Cardiac muscle cell (in vitro differentiated cells and primary cell): ENCODE measurements around the gene CTIF. TPM values are rescaled to one million over a fixed set of nuclear protein-coding genes. Genes with fewer than 3 reads are reported as not detected.

Experiments
- DNase-seq, 2 donors: peaks; one replicate each; pipeline versions ENCODE4 v3.0.0 to v3.0.0-alpha.2; 2010 to 2017; ENCODE audit warnings: low read depth in 1 of 2, low spot score in 1 of 2
- H3K27ac ChIP-seq: fragments of 200-600 bp; sonication (generic); 2 replicates; pipeline ENCODE4 v1.5.1; 2016
- H3K27me3 ChIP-seq: fragments of 200-600 bp; sonication (generic); 2 replicates; pipeline ENCODE4 v1.6.0; 2016; ENCODE audit warnings: control low read depth
- H3K36me3 ChIP-seq: fragments of 200-600 bp; sonication (generic); 2 replicates; pipeline ENCODE4 v1.5.1; 2016; ENCODE audit warnings: control low read depth
- H3K4me1 ChIP-seq: fragments of 200-600 bp; sonication (generic); 2 replicates; pipeline ENCODE4 v1.8.1; 2017; ENCODE audit warnings: low read depth, mild to moderate bottlenecking, mixed run types
- H3K4me3 ChIP-seq: fragments of 200-600 bp; sonication (generic); 2 replicates; pipeline ENCODE4 v1.5.1; 2016; ENCODE audit warnings: mild to moderate bottlenecking
- H3K9me3 ChIP-seq: fragments of 200-600 bp; sonication (generic); 2 replicates; pipeline ENCODE4 v1.5.1; 2017; ENCODE audit warnings: low read depth, mild to moderate bottlenecking, control low read depth
- CTCF ChIP-seq: IDR thresholded peaks from 2 replicates; pipeline ENCODE4 v1.5.1; 2012; ENCODE audit warnings: low read depth, mild to moderate bottlenecking, low read length
- polyA plus RNA-seq: library from polyadenylated mRNA; unstranded; fragments of >200 nt; fragmentation: Nextera tagmentation; extraction: Ambion mirVana; gene quantifications from 2 replicates; pipeline ENCODE4 v1.2.1, GENCODE V29; 2016
- total RNA-seq: library from RNA; depleted of rRNA; stranded (reverse); fragments of >200 nt; gene quantifications from 2 replicates; pipeline ENCODE4 v1.2.3, GENCODE V29; 2016

Gene CTIF
- total and polyA plus RNA-seq, 2 experiments from 2014 or later, result 16.5 to 22.0 TPM

- no peak overlapping the region for H3K27ac ChIP-seq
- DNase-seq, result no peak
- no peaks in the 10 kb centered on the region for H3K36me3 ChIP-seq
- peaks cover 56% of the 10 kb centered on the region for H3K4me1 ChIP-seq
- TF ChIP-seq CTCF, result no peak
- H3K27me3 ChIP-seq, result no peaks in the 10 kb centered on the region
- no peaks in the 10 kb centered on the region for H3K9me3 ChIP-seq
- H3K4me3 ChIP-seq, result no peak overlapping the region
Measured at GRCh38 chr18:48824231-48824970, 285.6 kb downstream of the CTIF start.

- no peak for TF ChIP-seq CTCF
- peaks cover 59% of the 10 kb centered on the region for H3K4me1 ChIP-seq
- H3K4me3 ChIP-seq, result no peak overlapping the region
- DNase-seq, result peak; percentile 28 to 68
- H3K9me3 ChIP-seq, result no peaks in the 10 kb centered on the region
- no peaks in the 10 kb centered on the region for H3K36me3 ChIP-seq
- no peaks in the 10 kb centered on the region for H3K27me3 ChIP-seq
- peak overlapping the region; percentile 96 for H3K27ac ChIP-seq
Measured at GRCh38 chr18:48825101-48825745, 286.4 kb downstream of the CTIF start.

- DNase-seq, result no peak
- Histone ChIP-seq H3K9me3 (no peaks in the 10 kb centered on the region), H3K27me3 (no peaks in the 10 kb centered on the region), H3K36me3 (no peaks in the 10 kb centered on the region), H3K27ac (peak overlapping the region; percentile 96), H3K4me1 (peaks cover 69% of the 10 kb centered on the region), H3K4me3 (no peak overlapping the region)
- TF ChIP-seq CTCF, result no peak
Measured at GRCh38 chr18:48826271-48826670, 287.4 kb downstream of the CTIF start.

DNA sequence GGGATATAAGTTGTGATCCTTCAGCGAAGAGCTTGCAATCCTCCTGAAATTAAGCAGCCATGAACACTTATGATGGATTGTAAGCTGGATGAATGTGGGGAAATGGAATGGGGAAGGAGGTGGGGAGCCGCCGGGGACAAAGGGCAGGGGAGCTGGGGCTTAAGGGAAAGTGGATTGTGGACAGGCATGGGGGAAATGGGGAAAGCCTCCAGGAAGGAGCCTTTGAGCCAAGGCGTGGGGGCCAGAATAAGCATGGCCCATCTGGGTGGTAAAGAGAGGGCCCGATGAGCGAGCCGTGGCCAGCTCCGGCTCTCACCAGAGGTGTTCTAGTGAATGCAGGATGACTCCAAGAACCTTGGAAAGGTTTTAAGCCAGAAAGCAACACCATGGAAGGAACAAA is 288.0 kb downstream of the CTIF start:
- no peak for TF ChIP-seq CTCF
- no peak for DNase-seq
- Histone ChIP-seq H3K27ac (peak overlapping the region; percentile 96), H3K4me1 (peaks cover 74% of the 10 kb centered on the region), H3K4me3 (no peak overlapping the region), H3K9me3 (no peaks in the 10 kb centered on the region), H3K27me3 (no peaks in the 10 kb centered on the region), H3K36me3 (no peaks in the 10 kb centered on the region)

DNA sequence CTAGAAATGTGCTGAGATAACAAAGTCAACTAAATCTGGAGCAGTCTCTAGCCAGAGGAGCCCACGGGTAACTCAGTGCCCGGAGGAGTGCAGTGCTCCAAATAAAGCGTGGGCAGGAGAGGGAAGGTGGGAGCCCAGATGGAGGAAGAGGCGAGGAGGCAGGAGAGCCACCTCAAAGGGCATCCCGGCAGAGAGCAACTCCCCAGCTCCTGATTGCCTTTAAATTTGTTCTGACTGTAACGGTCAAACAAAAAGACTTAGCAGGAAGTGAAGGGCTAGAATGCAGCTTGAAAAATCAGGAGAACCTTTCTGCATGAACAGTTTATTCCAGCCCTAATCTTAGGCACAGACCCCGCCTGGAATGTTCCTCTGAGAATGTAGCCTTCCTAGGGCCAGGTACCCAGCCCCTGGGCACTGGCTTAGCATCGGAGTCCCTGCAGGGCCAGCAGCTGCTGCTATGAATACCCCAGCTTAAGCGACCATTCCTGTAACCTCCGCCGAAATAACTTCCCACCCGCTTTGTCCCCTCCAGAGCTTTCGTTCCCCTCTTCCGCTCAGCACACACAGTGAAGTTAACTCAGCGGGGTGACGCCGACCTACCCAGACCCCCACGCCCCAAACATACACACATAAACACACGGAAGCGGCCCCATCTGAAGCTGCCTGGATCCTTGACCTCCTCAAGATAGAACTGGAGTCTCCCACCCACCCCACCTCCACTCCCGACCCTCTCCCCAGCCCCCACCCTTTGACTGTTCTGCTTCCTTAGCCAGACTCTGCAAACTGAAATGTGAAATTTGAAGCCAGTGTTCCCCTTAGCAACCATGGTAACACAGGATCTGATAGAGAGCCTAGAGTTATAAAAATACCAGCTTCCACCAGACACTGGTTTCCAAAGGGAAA is 288.7 kb downstream of the CTIF start:
- peak; percentile 70 to 84 for DNase-seq
- TF ChIP-seq CTCF, result no peak
- Histone ChIP-seq H3K9me3 (no peaks in the 10 kb centered on the region), H3K27me3 (no peaks in the 10 kb centered on the region), H3K36me3 (no peaks in the 10 kb centered on the region), H3K27ac (peak overlapping the region; percentile 96), H3K4me3 (peak overlapping the region; percentile 27), H3K4me1 (peaks cover 79% of the 10 kb centered on the region)
